Esophagus squamous epithelium (tissue), 4 donors: ENCODE measurements around the gene PRKCA.

Experiments
- POLR2A ChIP-seq, 4 donors: fragments of 450-650 bp; IDR thresholded peaks; one replicate each; pipeline ENCODE4 v1.6.1; 2017; ENCODE audit warnings: antibody characterized with exemption in 4 of 4, mild to moderate bottlenecking in 4 of 4, moderate library complexity in 3 of 4
- TF ChIP-seq, protein P1 (sequence below), 6 experiments: fragments of 450-650 bp in 4 of 6; fragments of 200-600 bp in 2 of 6; sonication (generic) in 2 of 6; IDR thresholded peaks; one replicate each; pipeline ENCODE4 v1.5.1; 2016 to 2019; ENCODE audit warnings: antibody characterized with exemption in 6 of 6, mild to moderate bottlenecking in 4 of 6, moderate library complexity in 4 of 6

- TF ChIP-seq, protein P1, sequence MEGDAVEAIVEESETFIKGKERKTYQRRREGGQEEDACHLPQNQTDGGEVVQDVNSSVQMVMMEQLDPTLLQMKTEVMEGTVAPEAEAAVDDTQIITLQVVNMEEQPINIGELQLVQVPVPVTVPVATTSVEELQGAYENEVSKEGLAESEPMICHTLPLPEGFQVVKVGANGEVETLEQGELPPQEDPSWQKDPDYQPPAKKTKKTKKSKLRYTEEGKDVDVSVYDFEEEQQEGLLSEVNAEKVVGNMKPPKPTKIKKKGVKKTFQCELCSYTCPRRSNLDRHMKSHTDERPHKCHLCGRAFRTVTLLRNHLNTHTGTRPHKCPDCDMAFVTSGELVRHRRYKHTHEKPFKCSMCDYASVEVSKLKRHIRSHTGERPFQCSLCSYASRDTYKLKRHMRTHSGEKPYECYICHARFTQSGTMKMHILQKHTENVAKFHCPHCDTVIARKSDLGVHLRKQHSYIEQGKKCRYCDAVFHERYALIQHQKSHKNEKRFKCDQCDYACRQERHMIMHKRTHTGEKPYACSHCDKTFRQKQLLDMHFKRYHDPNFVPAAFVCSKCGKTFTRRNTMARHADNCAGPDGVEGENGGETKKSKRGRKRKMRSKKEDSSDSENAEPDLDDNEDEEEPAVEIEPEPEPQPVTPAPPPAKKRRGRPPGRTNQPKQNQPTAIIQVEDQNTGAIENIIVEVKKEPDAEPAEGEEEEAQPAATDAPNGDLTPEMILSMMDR (IDR thresholded peaks at IDR 0.05) = no peak
- TF ChIP-seq POLR2A (IDR thresholded peaks at IDR 0.05) = no peak
Measured at GRCh38 chr17:66341462-66341861, 39.0 kb downstream of the PRKCA start.
